Muscle of leg (tissue), 16 donors: Measurements from ENCODE around the gene HABP4. TPM values are rescaled to one million over a fixed set of nuclear protein-coding genes. Genes with fewer than 3 reads are reported as not detected.
A peak's percentile ranks its signal among the peaks of the same experiment; 100 is the strongest.

Source experiments
- DNase-seq: peaks from one replicate; pipeline ENCODE4 v3.0.0; 2013
- H3K27ac ChIP-seq: one replicate; pipeline ENCODE4 v1.5.1; 2013; ENCODE audit warnings: mild to moderate bottlenecking, low read length, control low read depth
- H3K27me3 ChIP-seq: one replicate; pipeline ENCODE4 v1.6.1; 2013; ENCODE audit warnings: low read length; ENCODE audit not compliant: control insufficient read depth, insufficient read depth
- H3K36me3 ChIP-seq: one replicate; pipeline ENCODE4 v1.6.1; 2013; ENCODE audit warnings: low read length; ENCODE audit not compliant: control insufficient read depth, insufficient read depth
- H3K4me1 ChIP-seq: one replicate; pipeline ENCODE4 v1.6.1; 2013; ENCODE audit warnings: low read length; ENCODE audit not compliant: control insufficient read depth, insufficient read depth
- H3K4me3 ChIP-seq: one replicate; pipeline ENCODE4 v1.5.1; 2013; ENCODE audit warnings: low read length, control low read depth
- H3K9me3 ChIP-seq: replicated peaks from 2 replicates; pipeline ENCODE4 v1.6.1; 2013; ENCODE audit warnings: low read depth, low read length; ENCODE audit not compliant: control insufficient read depth
- WGBS: methylation state at CpG from one replicate; pipeline ENCODE4 v1.1.5; 2013; ENCODE audit warnings: missing lambda C conversion rate; ENCODE audit not compliant: insufficient coverage; 5-methylcytosine and 5-hydroxymethylcytosine counted together
- long read RNA-seq, 11 donors: transcript quantifications; one replicate each; lab custom pipeline, GENCODE V29; 2026
- polyA plus RNA-seq, 8 donors: library from polyadenylated mRNA; unstranded; fragments of 120-200 nt; gene quantifications; one replicate each; pipeline versions ENCODE4 v1.2.1 to v1.2.3, GENCODE V29; 2013; ENCODE audit warnings: inconsistent platforms in 1 of 8, low replicate concordance in 1 of 8; ENCODE audit not compliant: insufficient read length in 8 of 8, insufficient read depth in 1 of 8
- total RNA-seq: library from RNA; stranded (reverse); fragments of 120-200 nt; gene quantifications from one replicate; pipeline ENCODE4 v1.2.4, GENCODE V29; 2013

The HABP4 gene
- total RNA-seq (7.7 TPM), polyA plus RNA-seq (10 to 100 TPM; 11.7 to 15.4 (median 12.5) TPM)
- long read RNA-seq, donor 1, partial matches to known transcripts = 0 of 3 reads
- long read RNA-seq, donor 1, other reads (novel, unspliced or antisense) = 0 of 3 reads
- long read RNA-seq, donor 2, partial matches to known transcripts = 0 of 1 reads
- long read RNA-seq, donor 2, other reads (novel, unspliced or antisense) = 0 of 1 reads
- long read RNA-seq, donor 3, partial matches to known transcripts = 0 of 3 reads
- long read RNA-seq, donor 3, other reads (novel, unspliced or antisense) = 0 of 3 reads
- long read RNA-seq, donor 4, partial matches to known transcripts = 0 of 1 reads
- long read RNA-seq, donor 4, other reads (novel, unspliced or antisense) = 0 of 1 reads
- long read RNA-seq, donor 5, transcript HABP4-201 (8 exons, 2,615 nt) = major isoform, 9 of 30 reads
- long read RNA-seq, donor 5, partial matches to known transcripts = 21 of 30 reads
- long read RNA-seq, donor 5, other reads (novel, unspliced or antisense) = 0 of 30 reads
- long read RNA-seq, donor 6, transcript HABP4-201 (8 exons, 2,615 nt) = major isoform, 9 of 16 reads
- long read RNA-seq, donor 6, partial matches to known transcripts = 7 of 16 reads
- long read RNA-seq, donor 6, other reads (novel, unspliced or antisense) = 0 of 16 reads
- long read RNA-seq, donor 7, partial matches to known transcripts = 13 of 17 reads
- long read RNA-seq, donor 7, other reads (novel, unspliced or antisense) = 0 of 17 reads
- long read RNA-seq, donor 8, partial matches to known transcripts = 0 of 2 reads
- long read RNA-seq, donor 8, other reads (novel, unspliced or antisense) = 0 of 2 reads
- long read RNA-seq, donor 9, partial matches to known transcripts = 0 of 5 reads
- long read RNA-seq, donor 9, other reads (novel, unspliced or antisense) = 0 of 5 reads
- long read RNA-seq, donor 10, transcript HABP4-201 (8 exons, 2,615 nt) = major isoform, 6 of 18 reads
- long read RNA-seq, donor 10, partial matches to known transcripts = 11 of 18 reads
- long read RNA-seq, donor 10, other reads (novel, unspliced or antisense) = 0 of 18 reads
- long read RNA-seq, donor 11, partial matches to known transcripts = 0 of 4 reads
- long read RNA-seq, donor 11, other reads (novel, unspliced or antisense) = 0 of 4 reads

- peak; percentile 98 for DNase-seq
- WGBS = under 1% methylated on average over 107 of the region's 108 CpGs
- peak within 1 kb of the TSS; percentile 72 for H3K27ac ChIP-seq
Measured at GRCh38 chr9:96449845-96450612, at the start of gene HABP4. HABP4 (plus strand) TSS chr9:96450169; CDS start chr9:96450280, 111 bp downstream.

GRCh38 chr9:96408409-96409280, 41.3 kb upstream of the HABP4 start:
- WGBS = 55% methylated on average over 6 of the region's 9 CpGs
- no peaks in the 10 kb centered on the region for H3K27me3 ChIP-seq

More at GRCh38 chr9:96449845-96450612, at the start of gene HABP4:
- Histone ChIP-seq H3K9me3 (no peaks in the 10 kb centered on the region), H3K36me3 (no peaks in the 10 kb centered on the region), H3K4me3 (peak within 1 kb of the TSS; percentile 64), H3K27me3 (peaks cover 16% of the 10 kb centered on the region), H3K4me1 (peaks cover 10% of the 10 kb centered on the region)

GRCh38 chr9:96411129-96411838, 38.7 kb upstream of the HABP4 start:
- Histone ChIP-seq H3K4me3 (no peak overlapping the region), H3K27me3 (no peaks in the 10 kb centered on the region), H3K4me1 (no peaks in the 10 kb centered on the region), H3K36me3 (no peaks in the 10 kb centered on the region), H3K27ac (no peak overlapping the region), H3K9me3 (no peaks in the 10 kb centered on the region)
- no CpG with 5 or more reads among the region's 5 CpGs for WGBS
- DNase-seq = no peak

More at GRCh38 chr9:96408409-96409280, 41.3 kb upstream of the HABP4 start:
- no peaks in the 10 kb centered on the region for H3K9me3 ChIP-seq
- no peaks in the 10 kb centered on the region for H3K4me1 ChIP-seq
- H3K27ac ChIP-seq = no peak overlapping the region
- no peak overlapping the region for H3K4me3 ChIP-seq
- no peaks in the 10 kb centered on the region for H3K36me3 ChIP-seq
- no peak for DNase-seq

- Histone ChIP-seq H3K27me3 (no peaks in the 10 kb centered on the region), H3K4me3 (no peak overlapping the region), H3K27ac (no peak overlapping the region), H3K36me3 (no peaks in the 10 kb centered on the region), H3K9me3 (no peaks in the 10 kb centered on the region), H3K4me1 (peaks cover 4% of the 10 kb centered on the region)
- WGBS = no CpG with 5 or more reads among the region's 8 CpGs
- no peak for DNase-seq
Measured at GRCh38 chr9:96412174-96412913, 37.6 kb upstream of the HABP4 start.

- no peaks in the 10 kb centered on the region for H3K36me3 ChIP-seq
- H3K27me3 ChIP-seq = no peaks in the 10 kb centered on the region
- no peak overlapping the region for H3K27ac ChIP-seq
- no peak overlapping the region for H3K4me3 ChIP-seq
- WGBS = 57% methylated on average over 3 of the region's 7 CpGs
- H3K4me1 ChIP-seq = peaks cover 4% of the 10 kb centered on the region
- no peaks in the 10 kb centered on the region for H3K9me3 ChIP-seq
- peak; percentile 63 for DNase-seq
Measured at GRCh38 chr9:96413302-96414221, 36.4 kb upstream of the HABP4 start.

GRCh38 chr9:96417051-96417586, 32.9 kb upstream of the HABP4 start:
- Histone ChIP-seq H3K27ac (peak overlapping the region; percentile 77), H3K9me3 (no peaks in the 10 kb centered on the region), H3K36me3 (no peaks in the 10 kb centered on the region), H3K4me1 (peaks cover 12% of the 10 kb centered on the region), H3K27me3 (no peaks in the 10 kb centered on the region), H3K4me3 (peak overlapping the region; percentile 53)
- WGBS = under 1% methylated on average over 48 of the region's 50 CpGs
- peak; percentile 93 for DNase-seq

- Histone ChIP-seq H3K4me1 (peaks cover 12% of the 10 kb centered on the region), H3K9me3 (no peaks in the 10 kb centered on the region), H3K4me3 (peak overlapping the region; percentile 53), H3K27ac (peak overlapping the region; percentile 86), H3K36me3 (no peaks in the 10 kb centered on the region), H3K27me3 (no peaks in the 10 kb centered on the region)
- under 1% methylated on average over 62 of the region's 62 CpGs for WGBS
- peak; percentile 30 for DNase-seq
Measured at GRCh38 chr9:96417661-96418082, 32.3 kb upstream of the HABP4 start.
